GM20000 (cell line): Measurements from ENCODE around the gene RPE.

ENCODE experiments used
- DNase-seq: peaks from one replicate; pipeline ENCODE4 v3.0.0; 2012; ENCODE audit warnings: low spot score
- CTCF ChIP-seq: IDR thresholded peaks from 2 replicates; pipeline ENCODE4 v1.5.1; 2012; ENCODE audit warnings: mild to moderate bottlenecking, control low read depth; ENCODE audit errors: extremely low read depth, missing control alignments

Gene RPE

GRCh38 chr2:210002158-210003157, at the start of gene RPE:
TSS of gene RPE (plus strand) at chr2:210002638. CDS start at chr2:210002662, 24 bp downstream.
- peak; percentile 94 for DNase-seq
- no peak for TF ChIP-seq CTCF

DNA sequence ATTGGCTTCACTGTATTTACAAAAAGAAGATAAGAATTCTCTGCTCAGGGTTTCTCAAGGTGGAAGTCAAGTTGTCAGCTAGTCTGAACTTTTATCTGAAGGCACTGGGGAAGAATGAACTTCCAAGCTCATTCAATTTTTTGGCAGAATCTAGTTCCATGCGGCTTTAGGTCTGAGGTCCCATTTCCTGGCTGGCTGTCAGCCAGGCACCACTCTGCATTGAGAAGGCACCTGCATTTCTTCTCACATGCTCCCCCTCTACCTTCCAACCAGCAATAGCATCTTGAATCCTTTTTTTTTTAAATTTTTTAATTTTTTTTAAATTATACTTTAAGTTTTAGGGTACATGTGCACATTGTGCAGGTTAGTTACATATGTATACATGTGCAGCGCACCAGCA, 46.2 kb upstream of the RPE start:
- no peak for DNase-seq

DNA sequence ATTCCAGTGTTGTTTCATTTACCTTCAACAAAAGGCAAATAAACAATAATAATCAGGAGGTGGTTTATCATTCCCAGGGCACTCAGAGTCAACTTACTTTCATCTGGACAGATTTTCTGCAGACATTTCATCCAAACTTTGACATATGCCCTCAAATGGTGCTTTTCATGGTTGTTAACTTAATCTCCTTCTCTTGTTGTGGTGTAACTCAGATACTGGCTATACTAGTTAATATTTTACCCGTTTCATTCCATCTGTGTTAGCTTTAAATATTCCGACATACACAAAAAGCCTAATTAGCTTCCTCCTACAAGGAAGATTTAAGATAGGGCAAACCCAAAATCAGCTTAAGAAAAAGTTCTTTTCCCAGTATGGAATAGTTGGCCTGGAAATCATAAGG, 44.4 kb upstream of the RPE start:
- TF ChIP-seq CTCF: no peak
- no peak for DNase-seq

More for the DNA sequence above, 46.2 kb upstream of the RPE start:
- TF ChIP-seq CTCF: no peak

DNA sequence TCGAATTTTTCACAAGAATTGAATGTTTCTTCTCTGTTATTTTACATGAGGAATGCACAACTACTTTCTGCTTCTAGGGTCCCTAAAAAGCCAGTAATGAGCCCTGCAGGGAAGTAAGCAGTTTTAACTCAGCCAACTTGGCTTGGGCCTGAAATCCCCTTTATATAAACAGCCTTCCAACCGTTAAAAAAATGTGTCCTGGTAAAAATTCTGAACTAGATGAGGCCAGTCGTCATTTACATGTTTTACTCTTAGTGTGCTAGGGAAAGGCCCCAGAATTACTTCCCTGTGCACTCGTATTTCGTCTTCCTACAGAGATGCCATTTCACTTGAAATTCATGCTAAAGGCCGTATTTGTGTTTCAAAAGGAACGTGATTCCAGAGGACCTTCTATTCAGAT, 42.4 kb upstream of the RPE start:
- no peak for TF ChIP-seq CTCF
- no peak for DNase-seq

- TF ChIP-seq CTCF: peak; percentile 56
- DNase-seq: peak; percentile 52
These were observed 41.5 kb upstream of the RPE start for GRCh38 chr2:209960676-209961630.

DNA sequence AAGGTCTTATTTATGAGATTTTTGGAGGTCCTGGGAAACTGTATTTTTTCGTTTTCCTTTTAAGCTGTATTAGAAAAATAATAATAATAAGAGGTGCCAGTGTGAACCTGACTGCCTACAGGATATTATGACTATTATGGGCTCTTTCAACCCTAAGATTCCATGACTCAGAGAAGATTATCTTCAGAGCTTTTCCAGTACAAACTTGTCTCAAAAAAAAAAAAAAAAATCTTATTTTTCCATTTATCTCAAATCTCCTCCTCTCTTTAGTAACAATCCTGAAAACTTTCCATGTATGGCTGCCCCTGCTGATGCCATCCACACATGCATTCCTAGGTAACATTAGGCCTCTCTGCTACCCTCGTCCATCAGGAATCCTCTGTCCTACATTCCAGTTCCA, 36.7 kb upstream of the RPE start:
- no peak for DNase-seq
- no peak for TF ChIP-seq CTCF
